Astrocyte (in vitro differentiated cells and primary cell): ENCODE results near the gene FOXK2. TPM values are rescaled to one million over a fixed set of nuclear protein-coding genes. Genes with fewer than 3 reads are reported as not detected.

ENCODE experiments used
- DNase-seq: peaks from one replicate; pipeline ENCODE4 v3.0.0-alpha.2; 2010; ENCODE audit warnings: low read depth
- FAIRE-seq: peaks from 2 replicates; lab custom pipeline; 2011; peaks lifted over from hg19 to GRCh38; lab: Jason Lieb, UNC
- H2AFZ ChIP-seq: 2 replicates; pipeline ENCODE4 v1.6.0; 2012; ENCODE audit warnings: low read depth, low read length, inconsistent platforms
- H3K27ac ChIP-seq: 2 replicates; pipeline ENCODE4 v1.5.1; 2011; ENCODE audit warnings: low read depth, low read length, inconsistent platforms
- H3K27me3 ChIP-seq: 2 replicates; pipeline ENCODE4 v1.6.0; 2011; ENCODE audit warnings: low read length, inconsistent platforms; ENCODE audit not compliant: insufficient read depth
- H3K36me3 ChIP-seq: 2 replicates; pipeline ENCODE4 v1.5.1; 2011; ENCODE audit warnings: low read length, inconsistent platforms; ENCODE audit not compliant: insufficient read depth
- H3K4me1 ChIP-seq: 2 replicates; pipeline ENCODE4 v1.5.1; 2011; ENCODE audit warnings: low read length, inconsistent platforms; ENCODE audit not compliant: insufficient read depth
- H3K4me2 ChIP-seq: 2 replicates; pipeline ENCODE4 v1.6.0; 2012; ENCODE audit warnings: low read length, inconsistent platforms
- H3K4me3 ChIP-seq: 2 replicates; pipeline ENCODE4 v1.5.1; 2011; ENCODE audit warnings: low read depth, mild to moderate bottlenecking, low read length, inconsistent platforms; ENCODE audit not compliant: insufficient read depth
- H3K79me2 ChIP-seq: 2 replicates; pipeline ENCODE4 v1.6.0; 2012; ENCODE audit warnings: mild to moderate bottlenecking, low read length, inconsistent platforms; ENCODE audit not compliant: insufficient read depth
- H3K9ac ChIP-seq: 2 replicates; pipeline ENCODE4 v1.6.0; 2012; ENCODE audit warnings: mild to moderate bottlenecking, low read length, inconsistent platforms
- H3K9me3 ChIP-seq: 2 replicates; pipeline ENCODE4 v1.5.1; 2012; ENCODE audit warnings: low read depth, mild to moderate bottlenecking, low read length, inconsistent platforms; ENCODE audit not compliant: insufficient read depth
- H4K20me1 ChIP-seq: 2 replicates; pipeline ENCODE4 v1.6.0; 2012; ENCODE audit warnings: low read length, inconsistent platforms; ENCODE audit not compliant: insufficient read depth
- H3K27ac Mint-ChIP-seq: one replicate; pipeline ENCODE4 v1.8.0; 2021; ENCODE audit warnings: mild to moderate bottlenecking, mixed read lengths; ENCODE audit not compliant: unreplicated experiment
- H3K27me3 Mint-ChIP-seq: one replicate; pipeline ENCODE4 v1.8.0; 2021; ENCODE audit warnings: low read depth, mixed read lengths; ENCODE audit not compliant: unreplicated experiment
- H3K36me3 Mint-ChIP-seq: one replicate; pipeline ENCODE4 v1.8.0; 2021; ENCODE audit warnings: low read depth, mixed read lengths; ENCODE audit not compliant: unreplicated experiment
- H3K4me1 Mint-ChIP-seq: one replicate; pipeline ENCODE4 v1.8.0; 2021; ENCODE audit warnings: low read depth, mixed read lengths; ENCODE audit not compliant: unreplicated experiment
- H3K4me3 Mint-ChIP-seq: one replicate; pipeline ENCODE4 v1.8.0; 2021; ENCODE audit warnings: mild to moderate bottlenecking, moderate library complexity, mixed read lengths; ENCODE audit not compliant: unreplicated experiment
- H3K9me3 Mint-ChIP-seq: one replicate; pipeline ENCODE4 v1.8.0; 2021; ENCODE audit warnings: mild to moderate bottlenecking, mixed read lengths; ENCODE audit not compliant: unreplicated experiment
- EZH2 ChIP-seq: IDR thresholded peaks from 2 replicates; pipeline ENCODE4 v1.6.1; 2012; ENCODE audit warnings: mild to moderate bottlenecking, low read length, inconsistent platforms; ENCODE audit not compliant: insufficient read depth
- total RNA-seq: library from RNA; stranded (reverse); gene quantifications from 2 replicates; pipeline ENCODE4 v1.2.1, GENCODE V29; 2021
- TF ChIP-seq, protein P1 (sequence below): IDR thresholded peaks from 2 replicates; pipeline ENCODE4 v1.5.1; 2011; ENCODE audit warnings: low read depth, mild to moderate bottlenecking, inconsistent platforms, low read length, moderate library complexity; ENCODE audit not compliant: insufficient read depth

FOXK2 gene
- total RNA-seq, 1 donor from 2014 or later, result 68.0 TPM

DNA sequence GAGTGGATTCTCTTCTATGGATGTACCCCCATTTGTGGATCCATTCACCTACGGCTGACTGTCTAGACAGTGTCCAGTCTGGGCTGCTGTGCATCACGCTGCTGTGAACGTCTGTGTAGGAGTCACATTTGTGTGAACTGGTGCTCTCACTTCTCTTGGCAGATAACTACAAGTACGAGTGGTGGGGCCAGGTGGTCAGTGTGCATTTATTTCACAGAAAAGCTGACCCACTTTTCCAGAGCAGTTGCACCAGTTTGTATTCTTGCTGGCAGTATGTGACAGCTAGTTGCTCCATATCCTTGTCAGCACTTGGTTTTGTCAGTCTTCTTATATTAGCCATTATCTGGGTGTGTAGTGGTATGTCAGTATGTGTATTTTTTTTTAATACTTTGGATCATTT lies 28.4 kb downstream of the FOXK2 start:
- DNase-seq, result no peak
- peaks cover 12% of the 10 kb centered on the region for H3K4me1 Mint-ChIP-seq
- TF ChIP-seq, protein P1, sequence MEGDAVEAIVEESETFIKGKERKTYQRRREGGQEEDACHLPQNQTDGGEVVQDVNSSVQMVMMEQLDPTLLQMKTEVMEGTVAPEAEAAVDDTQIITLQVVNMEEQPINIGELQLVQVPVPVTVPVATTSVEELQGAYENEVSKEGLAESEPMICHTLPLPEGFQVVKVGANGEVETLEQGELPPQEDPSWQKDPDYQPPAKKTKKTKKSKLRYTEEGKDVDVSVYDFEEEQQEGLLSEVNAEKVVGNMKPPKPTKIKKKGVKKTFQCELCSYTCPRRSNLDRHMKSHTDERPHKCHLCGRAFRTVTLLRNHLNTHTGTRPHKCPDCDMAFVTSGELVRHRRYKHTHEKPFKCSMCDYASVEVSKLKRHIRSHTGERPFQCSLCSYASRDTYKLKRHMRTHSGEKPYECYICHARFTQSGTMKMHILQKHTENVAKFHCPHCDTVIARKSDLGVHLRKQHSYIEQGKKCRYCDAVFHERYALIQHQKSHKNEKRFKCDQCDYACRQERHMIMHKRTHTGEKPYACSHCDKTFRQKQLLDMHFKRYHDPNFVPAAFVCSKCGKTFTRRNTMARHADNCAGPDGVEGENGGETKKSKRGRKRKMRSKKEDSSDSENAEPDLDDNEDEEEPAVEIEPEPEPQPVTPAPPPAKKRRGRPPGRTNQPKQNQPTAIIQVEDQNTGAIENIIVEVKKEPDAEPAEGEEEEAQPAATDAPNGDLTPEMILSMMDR, result no peak
- TF ChIP-seq EZH2, result no peak
- Histone ChIP-seq H3K4me2 (no peak overlapping the region), H3K9me3 (no peaks in the 10 kb centered on the region), H3K4me1 (peaks cover 4% of the 10 kb centered on the region), H3K4me3 (no peak overlapping the region), H3K9ac (no peak overlapping the region), H2AFZ (no peak overlapping the region), H3K79me2 (peaks cover 95% of the 10 kb centered on the region), H3K27ac (no peak overlapping the region), H4K20me1 (peaks cover 95% of the 10 kb centered on the region), H3K36me3 (no peaks in the 10 kb centered on the region), H3K27me3 (no peaks in the 10 kb centered on the region)
- H3K9me3 Mint-ChIP-seq, result no peaks in the 10 kb centered on the region
- FAIRE-seq, result no peak
- no peaks in the 10 kb centered on the region for H3K27me3 Mint-ChIP-seq
- no peak overlapping the region for H3K4me3 Mint-ChIP-seq
- H3K36me3 Mint-ChIP-seq, result peaks cover 5% of the 10 kb centered on the region
- H3K27ac Mint-ChIP-seq, result no peak overlapping the region

DNA sequence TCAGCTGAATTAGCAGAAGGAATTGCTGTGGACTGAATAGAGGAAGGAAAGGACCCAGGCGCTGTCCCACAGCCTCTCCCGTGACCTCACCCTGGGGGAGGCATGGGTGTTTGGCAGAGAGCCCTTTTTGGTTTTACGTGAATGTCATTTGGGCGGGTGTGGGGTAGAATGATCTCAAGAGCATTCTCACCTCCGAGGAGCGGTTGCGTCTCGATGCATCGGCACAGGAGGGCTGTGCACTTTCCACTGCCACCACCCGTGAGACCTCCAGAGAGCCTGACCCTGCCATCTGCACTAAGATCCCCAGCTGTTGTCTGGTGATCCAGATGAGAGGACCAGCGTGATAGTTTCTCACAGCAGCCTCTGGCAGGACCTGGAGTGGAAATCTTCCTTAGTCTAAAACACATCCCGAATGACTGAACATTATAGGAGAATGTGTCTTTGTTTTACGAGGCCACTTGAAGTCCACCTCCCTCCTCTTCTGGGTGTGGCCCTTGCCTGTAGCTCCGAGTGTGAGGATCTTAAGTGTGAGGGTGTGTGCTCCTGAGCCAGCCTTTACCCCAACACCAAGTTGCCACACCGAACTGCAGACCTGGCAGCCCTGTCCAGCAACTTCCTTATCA lies 29.3 kb downstream of the FOXK2 start:
- peaks cover 95% of the 10 kb centered on the region for H4K20me1 ChIP-seq

More for the DNA sequence above, 29.3 kb downstream of the FOXK2 start:
- no peak for FAIRE-seq
- Histone ChIP-seq H3K36me3 (no peaks in the 10 kb centered on the region), H2AFZ (no peak overlapping the region), H3K79me2 (peaks cover 97% of the 10 kb centered on the region), H3K27me3 (no peaks in the 10 kb centered on the region), H3K4me3 (no peak overlapping the region), H3K9ac (no peak overlapping the region), H3K4me1 (peaks cover 4% of the 10 kb centered on the region), H3K9me3 (no peaks in the 10 kb centered on the region), H3K4me2 (no peak overlapping the region), H3K27ac (no peak overlapping the region)
- Mint-ChIP-seq H3K9me3 (no peaks in the 10 kb centered on the region), H3K36me3 (peaks cover 5% of the 10 kb centered on the region), H3K4me1 (peaks cover 12% of the 10 kb centered on the region), H3K4me3 (no peak overlapping the region), H3K27me3 (no peaks in the 10 kb centered on the region), H3K27ac (no peak overlapping the region)
- DNase-seq, result no peak
- TF ChIP-seq EZH2, result no peak
- TF ChIP-seq, protein P1, result no peak
